DND-41 (cell line): ENCODE results near the gene MYO16.

ENCODE experiments used
- CTCF ChIP-seq: IDR thresholded peaks from 2 replicates; pipeline ENCODE4 v1.5.1; 2012; ENCODE audit warnings: borderline replicate concordance, low read length, moderate library complexity, mild to moderate bottlenecking; ENCODE audit not compliant: poor library complexity, severe bottlenecking; ENCODE audit errors: extremely low read depth
- EZH2 ChIP-seq: IDR thresholded peaks from 3 replicates; pipeline ENCODE4 v1.6.1; 2012; ENCODE audit warnings: borderline replicate concordance, low read depth, mild to moderate bottlenecking, moderate library complexity, low read length, inconsistent platforms; ENCODE audit not compliant: severe bottlenecking

GRCh38 chr13:109255141-109255856, 625.9 kb downstream of the MYO16 start:
- TF ChIP-seq CTCF (no peak), EZH2 (no peak)
